HFFc6 (cell line): ENCODE measurements around the gene LHX2. TPM values are rescaled to one million over a fixed set of nuclear protein-coding genes. Genes with fewer than 3 reads are reported as not detected.
A peak's percentile ranks its signal among the peaks of the same experiment; 100 is the strongest.

Source experiments
- DNase-seq: peaks from one replicate; pipeline ENCODE4 v3.0.0-alpha.2; 2018
- H3K27ac Mint-ChIP-seq: 2 replicates; pipeline ENCODE4 v1.8.0; 2020; ENCODE audit warnings: mild to moderate bottlenecking, mixed read lengths
- H3K27me3 Mint-ChIP-seq: 2 replicates; pipeline ENCODE4 v1.8.0; 2021; ENCODE audit warnings: mild to moderate bottlenecking, moderate library complexity, mixed read lengths; ENCODE audit not compliant: insufficient read depth
- H3K36me3 Mint-ChIP-seq: 2 replicates; pipeline ENCODE4 v1.8.0; 2021; ENCODE audit warnings: low read depth, mixed read lengths
- H3K4me1 Mint-ChIP-seq: 2 replicates; pipeline ENCODE4 v1.8.0; 2020; ENCODE audit warnings: low read depth, mixed read lengths
- H3K4me3 Mint-ChIP-seq: 2 replicates; pipeline ENCODE4 v1.8.0; 2020; ENCODE audit warnings: mild to moderate bottlenecking, moderate library complexity, mixed read lengths
- H3K9me3 Mint-ChIP-seq: 2 replicates; pipeline ENCODE4 v1.8.0; 2020; ENCODE audit warnings: mild to moderate bottlenecking, mixed read lengths
- total RNA-seq, 6 experiments: library from RNA; stranded (reverse); fragmentation: NEBNext Ultra II Directional; extraction: Animal tissue kit (Norgen Biotek cat#: 25700); gene quantifications; 2 replicates in 1 of 6; 3 replicates in 5 of 6; pipeline ENCODE4 v1.2.3, GENCODE V29; 2021
- TF ChIP-seq, protein P1 (sequence below): fragments of 200-600 bp; sonication (generic); IDR thresholded peaks from 2 replicates; pipeline ENCODE4 v1.5.0; 2021; ENCODE audit warnings: antibody characterized with exemption, mild to moderate bottlenecking

LHX2 gene
- total RNA-seq, 6 experiments from 2014 or later = not detected

DNA sequence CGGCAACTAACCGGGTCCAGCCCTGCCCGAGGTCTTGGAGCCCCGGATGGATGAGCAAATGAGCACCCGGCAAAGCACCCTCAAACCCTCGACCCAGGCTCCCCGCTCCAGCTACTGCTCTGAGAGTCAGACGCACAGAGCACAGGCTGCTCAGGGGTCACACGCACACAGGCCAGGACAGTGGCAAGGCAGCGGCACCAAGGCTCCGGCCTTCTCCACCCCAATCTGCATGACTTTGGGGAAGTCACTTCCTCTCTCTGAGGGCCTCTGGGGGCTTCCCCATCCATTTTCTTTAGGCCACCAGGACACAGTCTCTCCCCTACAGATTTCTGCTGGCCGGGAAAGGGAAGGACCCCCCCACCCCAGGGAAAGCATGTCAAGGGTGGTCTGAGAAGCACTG is 18.0 kb downstream of the LHX2 start:
- peaks cover 11% of the 10 kb centered on the region for H3K4me1 Mint-ChIP-seq
- no peaks in the 10 kb centered on the region for H3K9me3 Mint-ChIP-seq
- TF ChIP-seq, protein P1, sequence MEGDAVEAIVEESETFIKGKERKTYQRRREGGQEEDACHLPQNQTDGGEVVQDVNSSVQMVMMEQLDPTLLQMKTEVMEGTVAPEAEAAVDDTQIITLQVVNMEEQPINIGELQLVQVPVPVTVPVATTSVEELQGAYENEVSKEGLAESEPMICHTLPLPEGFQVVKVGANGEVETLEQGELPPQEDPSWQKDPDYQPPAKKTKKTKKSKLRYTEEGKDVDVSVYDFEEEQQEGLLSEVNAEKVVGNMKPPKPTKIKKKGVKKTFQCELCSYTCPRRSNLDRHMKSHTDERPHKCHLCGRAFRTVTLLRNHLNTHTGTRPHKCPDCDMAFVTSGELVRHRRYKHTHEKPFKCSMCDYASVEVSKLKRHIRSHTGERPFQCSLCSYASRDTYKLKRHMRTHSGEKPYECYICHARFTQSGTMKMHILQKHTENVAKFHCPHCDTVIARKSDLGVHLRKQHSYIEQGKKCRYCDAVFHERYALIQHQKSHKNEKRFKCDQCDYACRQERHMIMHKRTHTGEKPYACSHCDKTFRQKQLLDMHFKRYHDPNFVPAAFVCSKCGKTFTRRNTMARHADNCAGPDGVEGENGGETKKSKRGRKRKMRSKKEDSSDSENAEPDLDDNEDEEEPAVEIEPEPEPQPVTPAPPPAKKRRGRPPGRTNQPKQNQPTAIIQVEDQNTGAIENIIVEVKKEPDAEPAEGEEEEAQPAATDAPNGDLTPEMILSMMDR = no peak
- peaks cover 32% of the 10 kb centered on the region for H3K27me3 Mint-ChIP-seq
- H3K4me3 Mint-ChIP-seq = no peak overlapping the region
- DNase-seq = no peak
- H3K27ac Mint-ChIP-seq = no peak overlapping the region
- H3K36me3 Mint-ChIP-seq = no peaks in the 10 kb centered on the region

DNA sequence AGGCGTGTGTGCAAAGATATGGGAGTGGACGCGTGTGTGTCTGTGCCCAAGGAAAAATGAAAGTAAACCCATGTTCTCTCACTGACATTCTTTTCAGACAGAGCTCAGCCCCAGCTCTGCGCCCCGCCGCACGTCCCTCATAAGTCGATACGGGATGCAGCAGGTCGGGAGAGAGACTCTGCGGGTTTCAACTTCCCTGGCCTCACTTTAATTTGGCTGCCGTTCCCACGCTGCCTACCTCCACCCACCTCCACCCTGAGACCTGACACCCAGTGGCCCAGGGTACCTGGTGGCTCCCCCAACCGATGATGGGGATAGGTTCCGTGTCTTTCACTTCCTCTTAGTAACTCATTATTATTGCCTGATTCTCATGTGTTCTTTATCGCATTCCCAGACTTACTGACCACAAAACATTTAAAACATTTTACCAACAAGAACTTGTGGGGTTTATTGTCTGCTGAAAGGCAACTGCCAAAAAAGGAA is 19.4 kb downstream of the LHX2 start:
- peak; percentile 51 for DNase-seq
- TF ChIP-seq, protein P1 = no peak
- Mint-ChIP-seq H3K4me1 (peaks cover 11% of the 10 kb centered on the region), H3K27ac (no peak overlapping the region), H3K4me3 (peak overlapping the region; percentile 87), H3K27me3 (peaks cover 34% of the 10 kb centered on the region), H3K36me3 (no peaks in the 10 kb centered on the region), H3K9me3 (no peaks in the 10 kb centered on the region)

DNA sequence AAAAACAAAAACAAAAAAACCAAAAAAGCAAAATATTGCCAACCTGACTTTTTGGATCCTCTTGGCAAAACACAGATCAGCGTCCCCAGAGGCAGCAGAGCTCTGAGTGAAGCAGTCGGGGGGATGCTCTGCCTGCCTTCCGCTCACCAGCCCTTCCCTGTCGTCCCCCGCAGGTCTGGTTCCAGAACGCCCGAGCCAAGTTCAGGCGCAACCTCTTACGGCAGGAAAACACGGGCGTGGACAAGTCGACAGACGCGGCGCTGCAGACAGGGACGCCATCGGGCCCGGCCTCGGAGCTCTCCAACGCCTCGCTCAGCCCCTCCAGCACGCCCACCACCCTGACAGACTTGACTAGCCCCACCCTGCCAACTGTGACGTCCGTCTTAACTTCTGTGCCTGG is 20.7 kb downstream of the LHX2 start:
- TF ChIP-seq, protein P1 = no peak
- no peaks in the 10 kb centered on the region for H3K9me3 Mint-ChIP-seq
- H3K27me3 Mint-ChIP-seq = peaks cover 36% of the 10 kb centered on the region
- peaks cover 11% of the 10 kb centered on the region for H3K4me1 Mint-ChIP-seq
- no peak overlapping the region for H3K27ac Mint-ChIP-seq
- no peak overlapping the region for H3K4me3 Mint-ChIP-seq
- no peak for DNase-seq
- H3K36me3 Mint-ChIP-seq = no peaks in the 10 kb centered on the region

DNA sequence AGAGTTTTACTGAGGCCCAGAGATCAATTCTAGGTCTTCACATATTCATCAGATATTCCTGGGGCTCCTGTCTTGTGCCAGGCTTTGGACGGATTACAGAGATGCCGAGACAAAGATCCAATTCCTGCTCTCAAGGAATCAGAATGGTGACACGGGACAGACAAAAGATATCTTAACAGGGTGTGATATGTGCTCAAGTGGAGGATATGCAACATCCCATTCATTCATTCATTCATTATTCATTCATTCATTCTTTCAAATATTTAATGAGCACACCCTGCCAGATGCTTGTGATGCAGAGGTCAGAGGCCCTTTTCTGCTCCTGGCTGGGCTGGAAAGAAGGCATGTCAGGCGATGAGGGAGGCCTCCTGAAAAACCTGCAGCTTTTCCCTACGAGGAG is 21.8 kb downstream of the LHX2 start:
- TF ChIP-seq, protein P1 = no peak
- no peak for DNase-seq
- Mint-ChIP-seq H3K9me3 (no peaks in the 10 kb centered on the region), H3K27ac (no peak overlapping the region), H3K4me1 (peaks cover 11% of the 10 kb centered on the region), H3K4me3 (no peak overlapping the region), H3K27me3 (peaks cover 36% of the 10 kb centered on the region), H3K36me3 (no peaks in the 10 kb centered on the region)

DNA sequence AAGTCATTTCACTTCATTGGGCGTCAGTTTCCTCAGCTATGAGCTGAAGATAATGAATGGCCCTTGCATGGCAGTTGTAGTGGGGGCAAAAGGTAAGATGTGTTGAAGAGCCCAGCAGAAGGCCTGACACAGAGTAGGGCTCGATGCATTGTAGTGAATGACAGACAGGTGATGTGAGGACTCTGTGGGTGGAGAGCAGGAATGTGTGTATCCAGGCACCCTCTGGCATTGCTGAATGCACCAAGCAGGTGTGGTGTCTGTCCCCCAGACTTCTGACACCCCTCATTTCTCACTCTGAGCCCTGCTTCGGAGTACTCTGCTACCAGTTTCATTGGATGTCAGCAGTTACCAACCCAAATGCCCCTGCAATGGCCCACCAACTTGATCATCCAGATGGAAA is 22.4 kb downstream of the LHX2 start:
- Mint-ChIP-seq H3K4me3 (no peak overlapping the region), H3K9me3 (no peaks in the 10 kb centered on the region), H3K27ac (no peak overlapping the region), H3K4me1 (peaks cover 11% of the 10 kb centered on the region), H3K36me3 (no peaks in the 10 kb centered on the region), H3K27me3 (peaks cover 37% of the 10 kb centered on the region)
- no peak for DNase-seq
- TF ChIP-seq, protein P1 = no peak
